K562 (cell line): ENCODE measurements around the gene ASB7. TPM values are rescaled to one million over a fixed set of nuclear protein-coding genes. Genes with fewer than 3 reads are reported as not detected.

Experiments
- ATAC-seq: fragments of 200-7000 bp; cut with Tn5 transposase; 3 replicates; pipeline ENCODE4 v1.9.1; 2020; ENCODE audit warnings: moderate library complexity
- BruUV-seq: library from RNA; stranded (reverse); fragments of 400-500 nt; replicated peaks from 2 replicates; lab custom pipeline; 2021; lab: Mats Ljungman, UMichigan
- CTCF ChIA-PET: fragments of 300-600 bp; formaldehyde crosslinking; extraction: SDS; loops from one replicate; lab custom pipeline; 2021; ENCODE audit warnings: low intra/inter-chr PET ratio; lab: Yijun Ruan, JAX
- POLR2A ChIA-PET: fragments of 300-600, 350-650 bp; sonication (Branson Sonifier 250); formaldehyde crosslinking; extraction: SDS; loops from one replicate; lab custom pipeline; 2021; ENCODE audit warnings: antibody characterized with exemption, inconsistent platforms; lab: Yijun Ruan, JAX
- DNase-seq, 4 experiments: peaks; one replicate each; pipeline versions ENCODE4 v3.0.0 to v3.0.0-alpha.2; 2011 to 2018; ENCODE audit warnings: low spot score in 3 of 4, mixed read lengths in 3 of 4; ENCODE audit errors: extremely low read depth in 1 of 4
- FAIRE-seq: peaks from 2 replicates; lab custom pipeline; 2011; peaks lifted over from hg19 to GRCh38; lab: Jason Lieb, UNC
- H2AFZ ChIP-seq: 2 replicates; pipeline ENCODE4 v1.6.0; 2011; ENCODE audit warnings: low read depth, low read length, control low read depth, inconsistent platforms
- H3K27ac ChIP-seq: fragments of 200-600 bp; 3 replicates; pipeline ENCODE4 v1.8.0; 2011; ENCODE audit warnings: low read depth, mild to moderate bottlenecking, control low read depth, inconsistent platforms, low read length, moderate library complexity, mixed read lengths; ENCODE audit errors: extremely low read depth
- H3K27me3 ChIP-seq, 2 experiments: fragments of 300-600 bp in 1 of 2; 2 replicates in 1 of 2; 3 replicates in 1 of 2; pipeline versions ENCODE4 v1.6.0 to v1.8.0; 2011; ENCODE audit warnings: inconsistent platforms in 2 of 2, low read length in 2 of 2, mild to moderate bottlenecking in 1 of 2, mixed read lengths in 1 of 2, moderate library complexity in 1 of 2; ENCODE audit not compliant: control insufficient read depth in 2 of 2, insufficient read depth in 2 of 2
- H3K36me3 ChIP-seq: fragments of 300-600 bp; 3 replicates; pipeline ENCODE4 v1.8.0; 2011; ENCODE audit warnings: mild to moderate bottlenecking, low read length, inconsistent platforms; ENCODE audit not compliant: control insufficient read depth, insufficient read depth
- H3K4me1 ChIP-seq, 2 experiments: fragments of 200-600 bp in 1 of 2; replicated peaks in 1 of 2; 2 replicates in 1 of 2; 3 replicates in 1 of 2; pipeline versions ENCODE4 v1.5.1 to v1.8.0; 2011; ENCODE audit warnings: inconsistent platforms in 2 of 2, low read length in 2 of 2, mild to moderate bottlenecking in 1 of 2, mixed read lengths in 1 of 2, moderate library complexity in 1 of 2; ENCODE audit not compliant: control insufficient read depth in 2 of 2, insufficient read depth in 2 of 2
- H3K4me2 ChIP-seq: 2 replicates; pipeline ENCODE4 v1.6.1; 2011; ENCODE audit warnings: low read length, control low read depth, inconsistent platforms, mixed read lengths; ENCODE audit not compliant: insufficient read depth
- H3K4me3 ChIP-seq: fragments of 200-600 bp; sonication (generic), shearing (Covaris generic); 2 replicates; pipeline ENCODE4 v1.5.1; 2016; ENCODE audit warnings: control low read depth, inconsistent platforms
- H3K79me2 ChIP-seq: fragments of 200-600 bp; 3 replicates; pipeline ENCODE4 v1.8.0; 2011; ENCODE audit warnings: low read length, inconsistent platforms; ENCODE audit not compliant: control insufficient read depth, insufficient read depth
- H3K9ac ChIP-seq, 2 experiments: 2 replicates each; pipeline versions ENCODE4 v1.6.0 to v1.6.1; 2011; ENCODE audit warnings: low read depth in 2 of 2, low read length in 2 of 2, control low read depth in 1 of 2, inconsistent platforms in 1 of 2, mild to moderate bottlenecking in 1 of 2, mixed read lengths in 1 of 2; ENCODE audit not compliant: insufficient read depth in 1 of 2
- H3K9me1 ChIP-seq: one replicate; pipeline ENCODE4 v1.6.0; 2011; ENCODE audit warnings: inconsistent platforms, mild to moderate bottlenecking, low read length, moderate library complexity; ENCODE audit not compliant: control insufficient read depth, insufficient read depth
- H3K9me3 ChIP-seq: replicated peaks from 2 replicates; pipeline ENCODE4 v1.5.1; 2011; ENCODE audit warnings: low read depth, low read length, inconsistent platforms; ENCODE audit not compliant: control insufficient read depth, insufficient read depth
- H4K20me1 ChIP-seq: replicated peaks from 2 replicates; pipeline ENCODE4 v1.6.1; 2011; ENCODE audit warnings: low read length, inconsistent platforms, mixed read lengths; ENCODE audit not compliant: control insufficient read depth, insufficient read depth
- ESRRA ChIP-seq: fragments of 450-650 bp; IDR thresholded peaks from 2 replicates; pipeline ENCODE4 v1.6.1; 2014; ENCODE audit warnings: low read depth, mild to moderate bottlenecking, moderate library complexity, borderline replicate concordance
- ESRRB ChIP-seq: fragments of 250-450 bp; sonication (Bioruptor Pico); IDR thresholded peaks from 2 replicates; pipeline ENCODE4 v1.5.0; 2020; ENCODE audit warnings: mild to moderate bottlenecking, moderate library complexity, borderline replicate concordance
- GATAD2A ChIP-seq: fragments of 450-650 bp; IDR thresholded peaks from 2 replicates; pipeline ENCODE4 v1.6.1; 2017
- PRMT5 ChIP-seq: sonication (generic); formaldehyde crosslinking; IDR thresholded peaks from 2 replicates; pipeline ENCODE4 v1.5.0; 2020; ENCODE audit warnings: missing genetic modification reagents
- SRSF7 ChIP-seq: fragments of 200-400 bp; formaldehyde crosslinking; optimal IDR thresholded peaks from 2 replicates; pipeline ENCODE3; 2017; ENCODE audit warnings: mild to moderate bottlenecking, low read depth, low read length
- ZC3H8 ChIP-seq: fragments of 450-650 bp; IDR thresholded peaks from 2 replicates; pipeline ENCODE4 v1.6.1; 2017
- ZNF253 ChIP-seq: fragments of 250-450 bp; sonication (Bioruptor Pico); conservative IDR thresholded peaks from 2 replicates; pipeline ENCODE4 v1.6.1; 2021; ENCODE audit warnings: mild to moderate bottlenecking
- ZNF316 ChIP-seq: fragments of 450-650 bp; IDR thresholded peaks from 2 replicates; pipeline ENCODE4 v1.6.1; 2016
- ZNF583 ChIP-seq: fragments of 250-450 bp; sonication (Bioruptor Pico); IDR thresholded peaks from 2 replicates; pipeline ENCODE4 v1.4.0; 2020
- WGBS: fragments of 100-300 bp; shearing (Covaris generic); methylation state at CpG from one replicate; pipeline ENCODE4 v1.1.6; 2016; ENCODE audit warnings: low coverage, mixed read lengths; ENCODE audit not compliant: insufficient coverage; ENCODE audit errors: missing lambda C conversion rate; 5-methylcytosine and 5-hydroxymethylcytosine counted together
- in situ Hi-C: fragments of 300-500 bp; cut with MboI; formaldehyde crosslinking; loops from 4 replicates; pipeline ENCODE4 v1.15.0; 2018; ENCODE audit warnings: inconsistent platforms, mixed read lengths
- intact Hi-C: fragments of 100-400 bp; cut with micrococcal nuclease; formaldehyde crosslinking; loops from 2 replicates; pipeline ENCODE4 v1.14.2; 2022
- polyA plus RNA-seq, 8 experiments: library from polyadenylated mRNA; depleted of rRNA in 4 of 8; stranded (reverse) in 5 of 8; unstranded in 3 of 8; fragments of >200 nt; fragmentation: Nextera tagmentation in 2 of 8; fragmentation: Illumina TruSeq in 1 of 8; extraction: Ambion mirVana in 2 of 8; extraction: Trizol in 1 of 8; gene quantifications; 2 replicates each; pipeline versions ENCODE4 v1.2.1 to v1.2.3, GENCODE V29; 2011 to 2014; ENCODE audit warnings: inconsistent platforms in 1 of 8, missing spikeins in 1 of 8
- total RNA-seq, 7 experiments: library from RNA; depleted of rRNA in 6 of 7; stranded (reverse); fragments of >200 nt in 6 of 7; fragmentation: Illumina TruSeq in 2 of 7; extraction: Trizol in 2 of 7; gene quantifications; 2 replicates each; pipeline versions ENCODE4 v1.2.1 to v1.2.3, GENCODE V29; 2011 to 2021; ENCODE audit warnings: low replicate concordance in 1 of 7
- TF ChIP-seq, protein P1 (sequence below): fragments of 450-650 bp; IDR thresholded peaks from 2 replicates; pipeline ENCODE4 v1.6.1; 2016; ENCODE audit warnings: low read depth
- TF ChIP-seq, protein P2 (sequence below): fragments of 250-450 bp; sonication (Bioruptor Pico); IDR thresholded peaks from 2 replicates; pipeline ENCODE4 v1.5.0; 2020; ENCODE audit warnings: mild to moderate bottlenecking, borderline replicate concordance
- TF ChIP-seq, protein P3 (sequence below): fragments of 450-650 bp; formaldehyde crosslinking; IDR thresholded peaks from 2 replicates; pipeline ENCODE4 v1.4.0; 2022; ENCODE audit warnings: missing genetic modification characterization

ASB7 gene
- total and polyA plus RNA-seq, 9 of the 15 experiments (the other 6 are each of a cell fraction or from before 2014, with no cell fraction given) = 1.8 to 10.1 (median 6.8) TPM

DNA sequence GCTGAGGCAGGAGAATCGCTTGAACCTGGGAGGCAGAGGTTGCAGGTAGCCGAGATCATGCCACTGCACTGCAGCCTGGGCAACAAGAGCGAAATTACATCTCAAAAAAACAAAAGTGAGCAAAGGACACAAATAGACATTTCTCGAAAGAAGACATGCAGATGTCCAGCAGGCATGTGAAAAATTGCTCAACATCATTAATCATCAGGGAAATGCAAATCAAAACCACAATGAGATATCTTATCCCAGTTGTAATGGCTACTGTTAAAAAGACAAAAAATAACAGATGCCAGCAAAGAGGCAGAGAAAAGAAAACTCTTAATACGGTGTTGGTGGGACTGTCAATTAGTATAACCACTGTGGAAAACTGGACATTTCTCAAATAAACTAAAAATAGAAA, 20.9 kb downstream of the ASB7 start:
- intact Hi-C loops (loop anchor here (10.0 kb wide), 1 partner anchor 632 kb away; the partner anchor contains the start of gene CHSY1), in situ Hi-C loops (no loop called here)
- Histone ChIP-seq H4K20me1 (no peaks in the 10 kb centered on the region), H2AFZ (no peak overlapping the region), H3K9me3 (no peaks in the 10 kb centered on the region), H3K4me1 (no peaks in the 10 kb centered on the region), H3K4me3 (no peak overlapping the region), H3K79me2 (no peaks in the 10 kb centered on the region), H3K4me2 (no peak overlapping the region), H3K27ac (no peak overlapping the region), H3K27me3 (no peaks in the 10 kb centered on the region), H3K9ac (no peak overlapping the region), H3K36me3 (peaks cover 8% of the 10 kb centered on the region; the same call in 2 of the 3 replicates), H3K9me1 (no peaks in the 10 kb centered on the region)
- POLR2A ChIA-PET = interaction anchor here (0.6 to 1.2 kb wide), 3 partner anchors 8 to 127 kb away, joined by 3 read pairs; no protein-coding TSS in a partner anchor
- no TSS peak for BruUV-seq
- CTCF ChIA-PET = interaction anchor here (0.7 kb wide), 1 partner anchor 296 kb away, joined by 3 read pairs; no protein-coding TSS in a partner anchor
- ATAC-seq = no peak
- no peak for FAIRE-seq
- 89% methylated on average over 5 of the region's 5 CpGs for WGBS
- DNase-seq = no peak
- TF ChIP-seq ZNF253 (CRISPR knock-in tag) (no peak), ZNF316 (no peak), ESRRB (CRISPR knock-in tag) (no peak), GATAD2A (no peak), PRMT5 (CRISPR knock-in tag) (no peak), ZNF583 (CRISPR knock-in tag) (no peak), ZC3H8 (no peak), ESRRA (no peak), SRSF7 (no peak)
- TF ChIP-seq, protein P1, sequence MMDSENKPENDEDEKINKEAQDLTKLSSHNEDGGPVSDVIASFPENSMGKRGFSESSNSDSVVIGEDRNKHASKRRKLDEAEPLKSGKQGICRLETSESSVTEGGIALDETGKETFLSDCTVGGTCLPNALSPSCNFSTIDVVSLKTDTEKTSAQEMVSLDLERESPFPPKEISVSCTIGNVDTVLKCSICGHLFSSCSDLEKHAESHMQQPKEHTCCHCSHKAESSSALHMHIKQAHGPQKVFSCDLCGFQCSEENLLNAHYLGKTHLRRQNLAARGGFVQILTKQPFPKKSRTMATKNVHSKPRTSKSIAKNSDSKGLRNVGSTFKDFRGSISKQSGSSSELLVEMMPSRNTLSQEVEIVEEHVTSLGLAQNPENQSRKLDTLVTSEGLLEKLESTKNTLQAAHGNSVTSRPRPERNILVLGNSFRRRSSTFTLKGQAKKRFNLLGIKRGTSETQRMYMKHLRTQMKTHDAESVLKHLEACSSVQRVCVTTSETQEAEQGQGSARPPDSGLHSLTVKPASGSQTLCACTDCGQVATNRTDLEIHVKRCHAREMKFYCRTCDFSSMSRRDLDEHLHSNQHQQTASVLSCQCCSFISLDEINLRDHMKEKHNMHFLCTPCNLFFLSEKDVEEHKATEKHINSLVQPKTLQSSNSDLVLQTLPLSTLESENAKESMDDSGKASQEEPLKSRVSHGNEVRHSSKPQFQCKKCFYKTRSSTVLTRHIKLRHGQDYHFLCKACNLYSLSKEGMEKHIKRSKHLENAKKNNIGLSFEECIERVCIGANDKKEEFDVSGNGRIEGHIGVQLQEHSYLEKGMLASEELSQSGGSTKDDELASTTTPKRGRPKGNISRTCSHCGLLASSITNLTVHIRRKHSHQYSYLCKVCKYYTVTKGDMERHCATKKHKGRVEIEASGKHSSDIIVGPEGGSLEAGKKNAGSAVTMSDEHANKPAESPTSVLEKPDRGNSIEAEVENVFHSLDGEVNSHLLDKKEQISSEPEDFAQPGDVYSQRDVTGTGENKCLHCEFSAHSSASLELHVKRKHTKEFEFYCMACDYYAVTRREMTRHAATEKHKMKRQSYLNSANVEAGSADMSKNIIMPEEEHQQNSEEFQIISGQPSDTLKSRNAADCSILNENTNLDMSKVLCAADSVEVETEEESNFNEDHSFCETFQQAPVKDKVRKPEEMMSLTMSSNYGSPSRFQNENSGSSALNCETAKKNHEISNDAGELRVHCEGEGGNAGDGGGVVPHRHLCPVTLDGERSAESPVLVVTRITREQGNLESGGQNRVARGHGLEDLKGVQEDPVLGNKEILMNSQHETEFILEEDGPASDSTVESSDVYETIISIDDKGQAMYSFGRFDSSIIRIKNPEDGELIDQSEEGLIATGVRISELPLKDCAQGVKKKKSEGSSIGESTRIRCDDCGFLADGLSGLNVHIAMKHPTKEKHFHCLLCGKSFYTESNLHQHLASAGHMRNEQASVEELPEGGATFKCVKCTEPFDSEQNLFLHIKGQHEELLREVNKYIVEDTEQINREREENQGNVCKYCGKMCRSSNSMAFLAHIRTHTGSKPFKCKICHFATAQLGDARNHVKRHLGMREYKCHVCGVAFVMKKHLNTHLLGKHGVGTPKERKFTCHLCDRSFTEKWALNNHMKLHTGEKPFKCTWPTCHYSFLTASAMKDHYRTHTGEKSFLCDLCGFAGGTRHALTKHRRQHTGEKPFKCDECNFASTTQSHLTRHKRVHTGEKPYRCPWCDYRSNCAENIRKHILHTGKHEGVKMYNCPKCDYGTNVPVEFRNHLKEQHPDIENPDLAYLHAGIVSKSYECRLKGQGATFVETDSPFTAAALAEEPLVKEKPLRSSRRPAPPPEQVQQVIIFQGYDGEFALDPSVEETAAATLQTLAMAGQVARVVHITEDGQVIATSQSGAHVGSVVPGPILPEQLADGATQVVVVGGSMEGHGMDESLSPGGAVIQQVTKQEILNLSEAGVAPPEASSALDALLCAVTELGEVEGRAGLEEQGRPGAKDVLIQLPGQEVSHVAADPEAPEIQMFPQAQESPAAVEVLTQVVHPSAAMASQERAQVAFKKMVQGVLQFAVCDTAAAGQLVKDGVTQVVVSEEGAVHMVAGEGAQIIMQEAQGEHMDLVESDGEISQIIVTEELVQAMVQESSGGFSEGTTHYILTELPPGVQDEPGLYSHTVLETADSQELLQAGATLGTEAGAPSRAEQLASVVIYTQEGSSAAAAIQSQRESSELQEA = no peak
- TF ChIP-seq, protein P2, sequence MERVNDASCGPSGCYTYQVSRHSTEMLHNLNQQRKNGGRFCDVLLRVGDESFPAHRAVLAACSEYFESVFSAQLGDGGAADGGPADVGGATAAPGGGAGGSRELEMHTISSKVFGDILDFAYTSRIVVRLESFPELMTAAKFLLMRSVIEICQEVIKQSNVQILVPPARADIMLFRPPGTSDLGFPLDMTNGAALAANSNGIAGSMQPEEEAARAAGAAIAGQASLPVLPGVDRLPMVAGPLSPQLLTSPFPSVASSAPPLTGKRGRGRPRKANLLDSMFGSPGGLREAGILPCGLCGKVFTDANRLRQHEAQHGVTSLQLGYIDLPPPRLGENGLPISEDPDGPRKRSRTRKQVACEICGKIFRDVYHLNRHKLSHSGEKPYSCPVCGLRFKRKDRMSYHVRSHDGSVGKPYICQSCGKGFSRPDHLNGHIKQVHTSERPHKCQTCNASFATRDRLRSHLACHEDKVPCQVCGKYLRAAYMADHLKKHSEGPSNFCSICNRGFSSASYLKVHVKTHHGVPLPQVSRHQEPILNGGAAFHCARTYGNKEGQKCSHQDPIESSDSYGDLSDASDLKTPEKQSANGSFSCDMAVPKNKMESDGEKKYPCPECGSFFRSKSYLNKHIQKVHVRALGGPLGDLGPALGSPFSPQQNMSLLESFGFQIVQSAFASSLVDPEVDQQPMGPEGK (CRISPR knock-in tag) = no peak
- TF ChIP-seq, protein P3, sequence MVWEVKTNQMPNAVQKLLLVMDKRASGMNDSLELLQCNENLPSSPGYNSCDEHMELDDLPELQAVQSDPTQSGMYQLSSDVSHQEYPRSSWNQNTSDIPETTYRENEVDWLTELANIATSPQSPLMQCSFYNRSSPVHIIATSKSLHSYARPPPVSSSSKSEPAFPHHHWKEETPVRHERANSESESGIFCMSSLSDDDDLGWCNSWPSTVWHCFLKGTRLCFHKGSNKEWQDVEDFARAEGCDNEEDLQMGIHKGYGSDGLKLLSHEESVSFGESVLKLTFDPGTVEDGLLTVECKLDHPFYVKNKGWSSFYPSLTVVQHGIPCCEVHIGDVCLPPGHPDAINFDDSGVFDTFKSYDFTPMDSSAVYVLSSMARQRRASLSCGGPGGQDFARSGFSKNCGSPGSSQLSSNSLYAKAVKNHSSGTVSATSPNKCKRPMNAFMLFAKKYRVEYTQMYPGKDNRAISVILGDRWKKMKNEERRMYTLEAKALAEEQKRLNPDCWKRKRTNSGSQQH (CRISPR knock-in tag) = no peak
